HepG2 (cell line): Measurements from ENCODE around the gene KIR3DL2. TPM values are rescaled to one million over a fixed set of nuclear protein-coding genes. Genes with fewer than 3 reads are reported as not detected.
"Not testable (repeated sequence)": the region's sequence is repeated elsewhere in the genome, so short reads cannot be mapped to it uniquely, and the experiment has no call there.

Experiments used
- ATAC-seq: fragments of 200-7000 bp; cut with Tn5 transposase; 3 replicates; pipeline ENCODE4 v1.9.1; 2020; ENCODE audit warnings: mild to moderate bottlenecking, moderate library complexity
- BruUV-seq: library from RNA; stranded (reverse); fragments of 400-500 nt; replicated peaks from 2 replicates; lab custom pipeline; 2021; lab: Mats Ljungman, UMichigan
- CTCF ChIA-PET: fragments of 300-600 bp; formaldehyde crosslinking; extraction: SDS; loops from one replicate; lab custom pipeline; 2021; ENCODE audit warnings: low total read pairs, inconsistent platforms, low intra/inter-chr PET ratio; lab: Yijun Ruan, JAX
- POLR2A ChIA-PET: fragments of 350-600 bp; sonication (Branson Sonifier 250); formaldehyde crosslinking; loops from one replicate; lab custom pipeline; 2020; ENCODE audit warnings: antibody characterized with exemption, inconsistent platforms; lab: Yijun Ruan, JAX
- DNase-seq: peaks from one replicate; pipeline ENCODE4 v3.0.0-alpha.2; 2015; ENCODE audit warnings: low spot score
- FAIRE-seq: peaks from 3 replicates; lab custom pipeline; 2011; peaks lifted over from hg19 to GRCh38; lab: Jason Lieb, UNC
- H2AFZ ChIP-seq: one replicate; pipeline ENCODE4 v1.6.1; 2011; ENCODE audit warnings: low read length, inconsistent platforms
- H3K27ac ChIP-seq: fragments of 300-600 bp; 3 replicates; pipeline ENCODE4 v1.8.0; 2011; ENCODE audit warnings: mixed run types, mild to moderate bottlenecking, mixed read lengths, low read length, inconsistent platforms; ENCODE audit not compliant: insufficient read depth; ENCODE audit errors: extremely low read length
- H3K27me3 ChIP-seq, 2 experiments: fragments of 200-600 bp in 1 of 2; 2 replicates in 1 of 2; 3 replicates in 1 of 2; pipeline versions ENCODE4 v1.6.0 to v1.8.0; 2011; ENCODE audit warnings: low read length in 2 of 2, mild to moderate bottlenecking in 2 of 2, moderate library complexity in 2 of 2, inconsistent platforms in 1 of 2; ENCODE audit not compliant: insufficient read depth in 2 of 2, control insufficient read depth in 1 of 2
- H3K36me3 ChIP-seq, 2 experiments: fragments of 200-600 bp in 1 of 2; replicated peaks in 1 of 2; 2 replicates in 1 of 2; 3 replicates in 1 of 2; pipeline versions ENCODE4 v1.5.1 to v1.8.0; 2011; ENCODE audit warnings: low read length in 2 of 2, inconsistent platforms in 1 of 2; ENCODE audit not compliant: insufficient read depth in 2 of 2, control insufficient read depth in 1 of 2
- H3K4me1 ChIP-seq: 2 replicates; pipeline ENCODE4 v1.5.1; 2012; ENCODE audit warnings: low read length, inconsistent platforms; ENCODE audit not compliant: insufficient read depth
- H3K4me2 ChIP-seq: 2 replicates; pipeline ENCODE4 v1.6.0; 2011; ENCODE audit warnings: low read depth, low read length, inconsistent platforms
- H3K4me3 ChIP-seq, 3 experiments: fragments of 200-600 bp in 1 of 3; sonication (generic), shearing (Covaris generic) in 1 of 3; replicated peaks in 1 of 3; 2 replicates each; pipeline ENCODE4 v1.5.1; 2011 to 2016; ENCODE audit warnings: low read length in 3 of 3, inconsistent platforms in 2 of 3, low read depth in 2 of 3, mild to moderate bottlenecking in 2 of 3, control low read depth in 1 of 3, mixed read lengths in 1 of 3; ENCODE audit not compliant: insufficient read depth in 1 of 3
- H3K79me2 ChIP-seq: one replicate; pipeline ENCODE4 v1.6.1; 2011; ENCODE audit warnings: low read length, inconsistent platforms; ENCODE audit not compliant: insufficient read depth
- H3K9ac ChIP-seq: 2 replicates; pipeline ENCODE4 v1.6.0; 2011; ENCODE audit warnings: mild to moderate bottlenecking, low read depth, low read length, inconsistent platforms; ENCODE audit not compliant: insufficient read depth
- H3K9me3 ChIP-seq: 2 replicates; pipeline ENCODE4 v1.5.1; 2012; ENCODE audit warnings: mild to moderate bottlenecking, low read length
- H4K20me1 ChIP-seq: 2 replicates; pipeline ENCODE4 v1.6.0; 2011; ENCODE audit warnings: inconsistent platforms, mild to moderate bottlenecking, low read length, moderate library complexity; ENCODE audit not compliant: insufficient read depth
- BCL6 ChIP-seq: IDR thresholded peaks from 2 replicates; pipeline ENCODE4 v1.6.1; 2016; ENCODE audit warnings: missing genetic modification reagents, missing compliant biosample characterization
- NCOA2 ChIP-seq: sonication (generic); formaldehyde crosslinking; IDR thresholded peaks from 2 replicates; pipeline ENCODE4 v1.8.0; 2022; ENCODE audit warnings: inconsistent platforms
- NR2C2 ChIP-seq: sonication (generic); formaldehyde crosslinking; IDR thresholded peaks from 2 replicates; pipeline ENCODE4 v1.4.0; 2020; ENCODE audit warnings: missing genetic modification reagents, mild to moderate bottlenecking, moderate library complexity, borderline replicate concordance
- TBX2 ChIP-seq: sonication (generic); formaldehyde crosslinking; IDR thresholded peaks from 2 replicates; pipeline ENCODE4 v1.5.0; 2020; ENCODE audit warnings: missing genetic modification reagents, mild to moderate bottlenecking, borderline replicate concordance
- WGBS: methylation state at CpG from one replicate; pipeline ENCODE4 v1.1.6; 2017; ENCODE audit warnings: low lambda C conversion rate; 5-methylcytosine and 5-hydroxymethylcytosine counted together
- in situ Hi-C: cut with HindIII; loops from 2 replicates; pipeline ENCODE4 v1.10.0; 2017; ENCODE audit warnings: low pct_unique_long_range_greater_than_20kb; ENCODE audit not compliant: extremely low pct_ligation_motif_present
- intact Hi-C: fragments of 100-400 bp; cut with micrococcal nuclease; formaldehyde crosslinking; loops from one replicate; pipeline ENCODE4 v1.10.0; 2022; ENCODE audit not compliant: unreplicated experiment
- polyA plus RNA-seq, 8 experiments: library from polyadenylated mRNA; depleted of rRNA in 3 of 8; stranded (reverse) in 7 of 8; unstranded in 1 of 8; fragments of >200 nt; fragmentation: Illumina TruSeq in 4 of 8; extraction: Trizol in 4 of 8; gene quantifications; 2 replicates each; pipeline versions ENCODE4 v1.2.1 to v1.2.3, GENCODE V29; 2011 to 2016; ENCODE audit warnings: low read depth in 4 of 8, missing spikeins in 1 of 8, mixed read lengths in 1 of 8; ENCODE audit not compliant: insufficient read depth in 1 of 8
- total RNA-seq, 5 experiments: library from RNA; depleted of rRNA; stranded (reverse); fragments of >200 nt; fragmentation: Illumina TruSeq; extraction: Trizol; gene quantifications; 2 replicates each; pipeline ENCODE4 v1.2.3, GENCODE V29; 2016; ENCODE audit warnings: low read depth in 1 of 5
- TF ChIP-seq, protein P1 (sequence below): sonication (generic); formaldehyde crosslinking; IDR thresholded peaks from 2 replicates; pipeline ENCODE4 v1.8.0; 2022; ENCODE audit warnings: missing genetic modification reagents, mild to moderate bottlenecking, inconsistent platforms, borderline replicate concordance
- TF ChIP-seq, protein P2 (sequence below): sonication (generic); formaldehyde crosslinking; IDR thresholded peaks from 2 replicates; pipeline ENCODE4 v1.5.0; 2020; ENCODE audit warnings: missing genetic modification reagents

KIR3DL2 gene
- total and polyA plus RNA-seq, 2 of the 13 experiments (the other 11 are each of a cell fraction or from before 2014, with no cell fraction given), result not detected

DNA sequence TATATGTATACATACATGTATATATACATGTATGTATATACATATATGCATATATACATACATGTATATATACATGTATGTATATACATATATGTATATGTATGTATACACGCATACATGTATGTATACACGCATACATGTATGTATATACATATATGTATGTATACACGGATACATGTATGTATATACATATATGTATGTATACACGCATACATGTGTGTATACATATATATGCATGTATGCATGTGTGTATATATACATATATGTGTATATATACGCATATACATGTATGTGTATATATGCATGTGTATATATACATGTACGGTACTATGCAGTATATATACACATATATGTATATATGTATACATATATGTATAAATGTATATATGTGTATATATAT lies 53.1 kb downstream of the KIR3DL2 start (continued):
- no peak for TF ChIP-seq NCOA2 (CRISPR knock-in tag)

DNA sequence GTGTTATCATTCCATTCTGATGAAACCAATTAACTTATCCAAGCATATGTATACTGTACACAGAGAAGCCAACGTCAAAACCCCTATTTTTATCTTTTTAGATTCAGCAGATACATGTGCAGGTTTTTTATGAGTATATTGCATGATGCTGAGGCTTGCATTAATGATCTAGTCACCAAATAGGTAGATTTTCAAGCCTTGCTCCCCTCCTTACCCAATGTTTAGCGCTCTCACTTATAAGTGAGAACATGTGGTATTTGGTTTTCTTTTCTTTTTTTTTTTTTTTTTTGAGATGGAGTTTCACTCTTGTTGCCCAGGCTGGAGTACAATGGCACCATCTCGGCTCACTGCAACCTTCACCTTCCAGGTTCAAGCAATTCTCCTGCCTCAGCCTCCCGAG lies 54.0 kb downstream of the KIR3DL2 start:
- CTCF ChIA-PET, H3K79me2 ChIP-seq, H3K4me2 ChIP-seq, H4K20me1 ChIP-seq, H2AFZ ChIP-seq, H3K4me1 ChIP-seq, H3K36me3 ChIP-seq, POLR2A ChIA-PET, FAIRE-seq, H3K4me3 ChIP-seq, H3K9me3 ChIP-seq, H3K27ac ChIP-seq, DNase-seq, ATAC-seq, BruUV-seq, H3K9ac ChIP-seq, intact Hi-C loops, in situ Hi-C loops: not testable (repeated sequence)
- peaks cover 2 to 16% of the 10 kb centered on the region in 2 experiments; a peak in 2 of 5 replicates for H3K27me3 ChIP-seq
- 41% methylated on average over 4 of the region's 4 CpGs for WGBS

DNA sequence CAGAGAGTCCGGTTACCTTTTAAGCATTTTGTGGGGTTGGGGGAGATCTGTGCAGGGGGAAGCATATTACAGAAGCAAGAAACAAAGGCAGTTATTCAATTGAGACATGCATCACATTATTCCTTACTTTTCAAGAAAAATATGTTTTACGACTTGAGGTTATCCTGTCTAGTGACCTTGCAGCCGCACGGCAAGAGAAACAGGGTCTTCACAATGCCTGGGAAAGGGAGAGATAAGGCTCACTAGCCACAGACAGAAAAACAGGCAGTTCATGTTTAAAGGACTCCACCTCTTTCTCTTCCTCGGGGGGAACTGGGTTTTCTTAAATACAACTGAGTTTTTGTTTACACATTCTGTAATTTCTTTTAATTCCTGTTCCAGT lies 55.2 kb downstream of the KIR3DL2 start:
- no peak for FAIRE-seq
- no peak for ATAC-seq
- POLR2A ChIA-PET, result no interaction called here

More for the DNA sequence above, 55.2 kb downstream of the KIR3DL2 start:
- 18% methylated on average over 5 of the region's 5 CpGs for WGBS
- H3K27ac ChIP-seq, result no peak overlapping the region
- no peaks in the 10 kb centered on the region for H3K4me1 ChIP-seq
- CTCF ChIA-PET, result no interaction called here
- no peak for DNase-seq
- no peaks in the 10 kb centered on the region for H3K9me3 ChIP-seq
- H3K4me3 ChIP-seq, result no peak overlapping the region
- in situ Hi-C loops, result no loop called here
- no peaks in the 10 kb centered on the region for H3K79me2 ChIP-seq
- intact Hi-C loops, result no loop called here
- peaks cover 2 to 14% of the 10 kb centered on the region in 2 experiments; a peak in 2 of 5 replicates for H3K27me3 ChIP-seq
- TF ChIP-seq BCL6 (CRISPR knock-in tag), result no peak
- TF ChIP-seq TBX2 (CRISPR knock-in tag), result no peak
- TF ChIP-seq NR2C2 (CRISPR knock-in tag), result no peak
- TF ChIP-seq, protein P1, sequence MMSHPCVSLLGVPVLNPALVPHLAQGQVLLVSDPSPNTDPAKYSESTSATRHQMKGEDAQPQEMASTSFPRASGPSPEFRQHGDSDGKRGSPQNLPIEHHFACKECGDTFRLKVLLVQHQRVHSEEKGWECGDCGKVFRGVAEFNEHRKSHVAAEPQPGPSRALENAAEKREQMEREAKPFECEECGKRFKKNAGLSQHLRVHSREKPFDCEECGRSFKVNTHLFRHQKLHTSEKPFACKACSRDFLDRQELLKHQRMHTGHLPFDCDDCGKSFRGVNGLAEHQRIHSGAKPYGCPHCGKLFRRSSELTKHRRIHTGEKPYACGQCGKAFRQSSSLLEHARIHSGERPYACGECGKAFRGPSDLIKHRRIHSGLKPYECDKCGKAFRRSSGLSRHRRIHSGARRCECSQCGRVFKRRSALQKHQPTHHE (CRISPR knock-in tag), result no peak
- TF ChIP-seq, protein P2, sequence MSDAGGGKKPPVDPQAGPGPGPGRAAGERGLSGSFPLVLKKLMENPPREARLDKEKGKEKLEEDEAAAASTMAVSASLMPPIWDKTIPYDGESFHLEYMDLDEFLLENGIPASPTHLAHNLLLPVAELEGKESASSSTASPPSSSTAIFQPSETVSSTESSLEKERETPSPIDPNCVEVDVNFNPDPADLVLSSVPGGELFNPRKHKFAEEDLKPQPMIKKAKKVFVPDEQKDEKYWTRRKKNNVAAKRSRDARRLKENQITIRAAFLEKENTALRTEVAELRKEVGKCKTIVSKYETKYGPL (CRISPR knock-in tag), result no peak
- H3K4me2 ChIP-seq, result no peak overlapping the region
- BruUV-seq, result no TSS peak
- H3K36me3 ChIP-seq, result no peaks in the 10 kb centered on the region
- no peaks in the 10 kb centered on the region for H4K20me1 ChIP-seq
- no peak overlapping the region for H2AFZ ChIP-seq
- H3K9ac ChIP-seq, result no peak overlapping the region
